ENCODE results near the gene ACTR3C. TPM values are rescaled to one million over a fixed set of nuclear protein-coding genes. Genes with fewer than 3 reads are reported as not detected.

ACTR3C gene
- total and polyA plus RNA-seq, 2 of the 13 experiments (the other 11 are each of a cell fraction or from before 2014, with no cell fraction given) = 3.8 to 7.5 TPM

- TF ChIP-seq CERS6 (CRISPR knock-in tag; IDR thresholded peaks at IDR 0.05) (no peak), CREB3 (CRISPR knock-in tag; IDR thresholded peaks at IDR 0.05) (peak; percentile 70; the same call in 1 of the 2 replicates), HNF1A (IDR thresholded peaks at IDR 0.05; ENCODE audit: low read depth) (no peak), HNF1A (CRISPR knock-in tag; IDR thresholded peaks at IDR 0.05; ENCODE audit: borderline replicate concordance) (peak; percentile 27), ZNF205 (CRISPR knock-in tag; IDR thresholded peaks at IDR 0.05) (peak; percentile 79), GPN1 (CRISPR knock-in tag; IDR thresholded peaks at IDR 0.05; ENCODE audit: borderline replicate concordance) (no peak), CREB1 (IDR thresholded peaks at IDR 0.05) (no peak), CREB1 (CRISPR knock-in tag; IDR thresholded peaks at IDR 0.05) (no peak), RAD51 (IDR thresholded peaks at IDR 0.05; ENCODE audit: borderline replicate concordance) (no peak), ETS1 (CRISPR knock-in tag; IDR thresholded peaks at IDR 0.05) (peak; percentile 91; the same call in 1 of the 2 replicates), ZC3H13 (CRISPR knock-in tag; IDR thresholded peaks at IDR 0.05) (peak; percentile 92), ZBTB38 (CRISPR knock-in tag; IDR thresholded peaks at IDR 0.05) (0 out of 2 replicates have a peak, but pooled peaks have one; percentile 11), TFDP2 (CRISPR knock-in tag; IDR thresholded peaks at IDR 0.05) (peak; percentile 83)
These were observed 44.9 kb upstream of the ACTR3C start, which contains the start of gene REPIN1 (continued) for GRCh38 chr7:150368096-150368883.

Data from HepG2 (cell line).